SU-DHL-6 (cell line): ENCODE data around the gene RHOBTB3.

Experiments used
- CTCF ChIP-seq: fragments of 200-600 bp; sonication (generic); IDR thresholded peaks from one replicate; pipeline ENCODE4 v1.5.1; 2017; ENCODE audit warnings: antibody characterized with exemption, mild to moderate bottlenecking, low read length, moderate library complexity; ENCODE audit not compliant: insufficient read depth, poor library complexity, severe bottlenecking
- EZH2phosphoT487 ChIP-seq: fragments of 200-600 bp; sonication (generic), shearing (Covaris generic); conservative IDR thresholded peaks from 2 replicates; pipeline ENCODE4 v1.6.1; 2018; ENCODE audit warnings: mild to moderate bottlenecking, antibody characterized with exemption, low read length, moderate library complexity, mixed read lengths

GRCh38 chr5:95837492-95837891 is 106.4 kb downstream of the RHOBTB3 start:
- TF ChIP-seq CTCF: no peak
- no peak for TF ChIP-seq EZH2phosphoT487
